Right ventricle myocardium superior (tissue), 1 donor: ENCODE results near the gene RAPGEF6. TPM values are rescaled to one million over a fixed set of nuclear protein-coding genes. Genes with fewer than 3 reads are reported as not detected.

Experiments used
- ATAC-seq: fragments of 200-7000 bp; cut with Tn5 transposase; one replicate; pipeline ENCODE4 v1.9.1; 2020; ENCODE audit warnings: mild to moderate bottlenecking; ENCODE audit not compliant: poor library complexity
- DNase-seq: peaks from one replicate; pipeline ENCODE4 v3.0.0-alpha.2; 2020
- intact Hi-C: fragments of 100-400 bp; cut with DNase I; formaldehyde crosslinking; loops from one replicate; pipeline ENCODE4 v1.11.2; 2022
- total RNA-seq: library from RNA; stranded (reverse); fragmentation: NEBNext Ultra II Directional; extraction: Animal tissue kit (Norgen Biotek cat#: 25700); gene quantifications from one replicate; pipeline ENCODE4 v1.2.1, GENCODE V29; 2021
- donor health status: DM: no; HTN: yes; CAD: no; lungs with severe emphysema.

RAPGEF6 gene
- total RNA-seq, 1 donor from 2014 or later, result 8.2 TPM

DNA sequence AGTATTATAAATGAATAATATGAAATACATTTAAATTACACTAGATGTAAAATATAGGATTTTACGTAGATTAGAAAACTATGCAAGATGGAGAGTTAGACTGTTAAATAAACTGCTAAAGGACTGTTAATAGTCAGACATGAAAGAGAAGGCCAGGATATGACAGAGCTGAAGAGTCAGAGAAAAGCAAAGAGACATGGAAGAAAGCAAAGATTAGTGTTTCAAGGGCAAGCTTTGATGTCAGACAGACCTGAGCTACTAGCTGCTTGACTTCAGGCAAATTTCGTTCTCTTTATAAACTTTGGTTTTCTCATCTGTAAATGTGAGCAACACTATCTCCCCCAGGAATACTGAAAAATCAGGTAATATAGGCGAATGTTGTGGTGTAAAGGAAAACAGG lies 161.3 kb downstream of the RAPGEF6 start:
- ATAC-seq (no peak), DNase-seq (no peak)
- intact Hi-C loops, result no loop called here

DNA sequence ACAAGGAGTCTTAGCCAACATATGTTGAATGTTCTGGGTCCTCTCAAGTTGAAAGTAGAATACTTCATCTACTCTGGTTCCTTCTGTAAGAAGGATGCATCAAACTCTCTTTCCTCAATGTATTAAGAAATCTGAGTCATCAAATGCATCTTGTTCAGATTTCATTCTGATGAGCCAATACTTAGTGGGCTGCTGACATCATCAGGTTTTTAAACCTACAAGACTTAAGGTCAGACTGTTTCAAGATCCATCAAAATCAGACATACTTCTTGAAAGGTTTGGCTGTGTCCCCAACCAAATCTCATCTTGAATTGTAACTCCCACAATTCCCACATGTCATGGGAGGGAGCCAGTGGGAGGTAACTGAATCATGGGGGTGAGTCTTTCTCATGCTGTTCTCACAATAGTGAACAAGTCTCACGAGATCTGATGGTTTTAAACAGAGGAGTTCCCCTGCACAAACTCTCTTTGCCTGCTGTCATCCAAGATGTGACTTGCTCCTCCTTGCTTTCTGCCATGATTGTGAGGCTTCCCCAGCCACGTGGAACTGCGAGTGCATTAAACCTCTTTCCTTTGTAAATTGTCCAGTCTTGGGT lies 168.8 kb downstream of the RAPGEF6 start:
- no peak for DNase-seq
- no peak for ATAC-seq
- intact Hi-C loops, result no loop called here

DNA sequence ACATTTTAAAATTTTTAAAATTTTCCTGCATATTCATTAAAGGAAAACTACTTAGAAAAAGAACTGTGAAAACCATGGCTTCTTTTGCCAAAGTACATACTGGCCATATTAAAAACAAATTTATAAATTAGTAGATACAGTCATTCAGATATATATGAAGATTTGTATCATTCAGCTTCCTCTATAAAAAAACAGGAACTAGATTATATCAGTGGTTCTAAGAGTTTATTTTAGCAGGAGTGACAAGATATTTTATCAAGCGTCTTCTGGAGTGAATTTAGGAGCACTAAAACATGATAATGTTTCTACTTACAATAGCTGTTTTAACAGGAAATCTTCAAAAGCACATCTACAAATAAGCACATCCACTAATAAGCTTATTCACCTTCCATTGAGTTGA lies 171.4 kb downstream of the RAPGEF6 start:
- DNase-seq, result no peak
- intact Hi-C loops, result no loop called here
- no peak for ATAC-seq

DNA sequence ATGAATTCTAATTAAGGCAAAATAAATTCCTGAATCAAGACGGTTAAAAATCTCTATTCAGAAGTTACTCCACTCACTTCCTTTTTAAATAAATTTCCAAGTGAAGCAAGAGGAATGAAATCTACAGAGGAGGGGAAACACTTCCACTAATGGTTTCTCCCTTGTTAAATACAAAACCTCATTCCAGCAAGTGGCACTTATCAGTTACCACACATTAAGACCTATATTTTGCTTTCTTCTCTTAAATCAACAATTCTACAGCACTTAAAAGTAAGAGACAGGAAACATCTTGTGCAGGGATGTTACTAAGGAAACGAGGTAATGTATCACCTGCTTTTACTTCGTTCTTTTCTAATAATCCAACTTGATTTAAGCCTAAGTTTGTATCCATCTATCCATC lies 172.6 kb downstream of the RAPGEF6 start:
- DNase-seq (no peak), ATAC-seq (no peak)
- intact Hi-C loops, result no loop called here

DNA sequence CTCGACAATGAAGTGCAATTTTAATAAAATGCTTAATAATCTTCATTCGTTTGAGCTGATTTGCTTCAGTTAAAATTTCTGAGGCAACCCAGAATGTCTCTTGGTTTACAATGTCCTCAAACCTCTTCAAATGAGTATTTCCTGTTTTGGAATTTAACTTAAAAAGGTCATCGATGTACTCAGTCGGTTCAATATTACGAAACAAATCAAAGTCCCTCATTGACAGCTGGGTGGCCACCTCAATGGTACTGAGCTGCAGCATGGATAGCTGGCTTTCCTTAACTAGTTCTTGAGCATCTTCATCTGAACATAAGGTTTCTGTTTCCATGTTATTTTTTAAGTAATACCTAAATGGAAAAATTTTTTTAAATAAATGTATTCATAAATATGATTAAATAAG lies 173.3 kb downstream of the RAPGEF6 start:
- DNase-seq (no peak), ATAC-seq (no peak)
- intact Hi-C loops, result no loop called here

DNA sequence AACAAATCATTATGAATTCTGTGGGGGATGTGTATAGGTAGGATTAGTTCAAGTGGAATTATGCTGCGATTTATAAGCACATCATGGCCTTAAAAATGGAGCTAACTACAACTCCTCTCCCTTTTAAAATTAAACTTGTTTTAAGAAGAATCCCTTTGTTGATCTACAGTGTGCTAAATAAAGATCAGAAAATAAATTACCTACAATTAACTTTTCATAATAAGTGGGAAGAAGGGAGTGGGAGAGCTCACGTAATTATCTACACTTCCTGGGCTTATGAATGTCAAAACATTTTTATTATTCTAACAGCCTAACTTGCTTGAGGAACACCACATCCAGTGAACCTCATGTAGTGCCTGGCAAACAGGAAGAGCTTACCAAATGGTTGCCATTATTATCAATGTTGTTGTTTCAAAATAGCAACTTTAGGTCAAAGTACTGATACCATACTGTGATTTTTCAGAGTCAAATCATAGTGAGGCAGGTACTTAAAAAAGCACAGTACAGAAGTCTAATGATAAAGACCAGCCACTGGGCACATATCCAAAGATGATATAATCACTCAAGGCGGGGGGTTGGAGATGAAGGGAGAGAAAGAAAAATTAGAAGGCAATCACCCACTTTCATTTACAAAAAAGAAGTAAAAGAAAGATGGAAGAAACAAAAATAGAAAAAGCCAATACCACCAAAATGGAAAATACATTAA lies 174.0 kb downstream of the RAPGEF6 start:
- DNase-seq (no peak), ATAC-seq (no peak)
- intact Hi-C loops, result no loop called here

DNA sequence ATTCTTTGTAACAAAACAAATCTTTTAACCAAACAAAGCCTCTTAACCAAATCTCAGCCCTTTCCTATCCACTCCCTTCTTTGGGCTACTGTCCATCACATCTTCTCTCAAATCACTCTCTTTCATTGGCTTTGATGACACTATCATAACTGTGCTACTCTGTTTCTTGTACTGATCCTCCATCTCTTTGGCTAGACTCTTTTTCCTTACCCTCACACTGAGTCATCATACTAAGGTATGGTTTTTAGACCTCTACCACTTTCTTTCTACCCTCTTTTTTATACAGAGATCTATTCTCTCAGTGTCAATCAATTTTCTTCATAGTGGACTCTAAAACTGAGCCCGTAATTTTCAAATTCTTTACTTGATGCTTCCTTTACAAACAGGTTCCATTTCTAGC lies 174.9 kb downstream of the RAPGEF6 start:
- ATAC-seq, result no peak
- intact Hi-C loops, result no loop called here
- no peak for DNase-seq

DNA sequence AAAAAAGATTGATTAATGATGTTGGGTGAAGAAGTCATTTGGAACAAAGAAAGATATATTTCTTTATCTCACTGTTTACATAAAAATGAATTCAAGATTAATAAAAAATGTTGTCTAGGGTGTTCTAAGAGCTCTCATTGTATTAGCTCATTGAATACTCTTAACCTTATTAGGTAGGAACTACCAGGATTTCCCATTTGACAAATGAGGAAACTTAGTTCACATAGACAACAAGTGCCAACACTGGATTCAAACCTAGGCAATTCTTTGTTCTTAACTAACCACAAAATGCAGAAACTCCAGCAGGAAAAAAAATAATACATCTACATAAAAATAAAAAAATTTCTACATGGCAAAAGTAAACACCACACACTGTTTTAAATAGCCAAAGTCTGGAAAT lies 175.8 kb downstream of the RAPGEF6 start:
- no peak for DNase-seq
- intact Hi-C loops, result no loop called here
- ATAC-seq, result no peak

DNA sequence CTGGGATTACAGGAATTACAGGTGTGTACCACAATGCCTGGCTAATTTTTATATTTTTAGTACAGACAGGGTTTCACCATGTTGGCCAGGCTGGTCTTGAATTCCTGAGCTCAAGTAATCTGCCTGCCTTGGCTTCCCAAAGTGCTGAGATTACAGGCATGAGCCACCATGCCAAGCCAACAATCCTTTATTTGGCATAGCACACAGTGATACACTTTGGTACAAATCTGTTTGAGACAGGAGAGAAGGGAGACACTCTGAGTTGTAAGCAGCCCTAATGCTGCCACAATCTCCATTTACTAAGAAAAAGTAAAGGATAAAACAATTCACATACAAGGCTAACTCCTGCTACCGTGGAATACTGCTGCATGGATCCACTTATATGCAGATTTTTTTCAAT lies 177.8 kb downstream of the RAPGEF6 start:
- no peak for DNase-seq

DNA sequence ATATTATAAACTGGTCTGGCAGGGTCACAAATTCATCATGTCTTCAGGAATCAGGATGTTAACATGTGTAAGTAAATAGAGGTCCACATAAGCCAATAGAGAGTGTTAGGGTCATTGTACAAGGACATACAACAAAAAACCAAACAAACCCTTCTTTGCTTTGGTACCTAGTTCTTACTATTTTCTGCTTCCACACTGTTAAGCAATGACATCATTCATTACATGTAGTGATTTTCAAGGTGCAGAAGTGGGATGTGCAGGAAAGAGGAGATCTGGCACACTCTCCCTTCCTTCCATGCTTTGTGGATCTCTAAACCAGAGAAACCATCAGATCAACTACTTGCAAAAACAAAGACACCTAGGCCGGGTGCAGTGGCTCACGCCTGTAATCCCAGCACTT lies 184.1 kb downstream of the RAPGEF6 start:
- no peak for ATAC-seq
- intact Hi-C loops, result no loop called here
- DNase-seq, result no peak

More for the DNA sequence above, 177.8 kb downstream of the RAPGEF6 start:
- intact Hi-C loops, result no loop called here
- peak; percentile 57 for ATAC-seq

DNA sequence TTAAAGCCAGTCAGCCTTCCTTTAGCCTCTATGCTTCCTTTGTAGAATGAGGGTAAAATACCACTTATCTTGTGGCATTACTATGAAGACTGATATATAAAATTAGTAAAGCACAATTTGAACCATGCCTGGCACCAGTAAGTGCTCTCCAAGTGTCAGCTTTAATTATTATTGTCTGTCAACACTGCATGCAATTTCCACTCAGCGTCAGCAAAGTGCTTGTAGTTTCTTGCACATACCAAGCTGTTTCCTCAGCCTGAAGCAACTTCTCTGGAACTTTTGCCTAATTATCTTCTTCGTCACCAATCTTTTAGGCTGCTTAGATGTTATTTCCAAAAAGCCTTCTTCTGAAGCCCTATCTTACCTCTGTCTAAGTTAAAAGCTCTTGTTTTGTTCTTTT lies 193.8 kb downstream of the RAPGEF6 start:
- DNase-seq, result no peak
- intact Hi-C loops, result no loop called here
- peak; percentile 88 for ATAC-seq

DNA sequence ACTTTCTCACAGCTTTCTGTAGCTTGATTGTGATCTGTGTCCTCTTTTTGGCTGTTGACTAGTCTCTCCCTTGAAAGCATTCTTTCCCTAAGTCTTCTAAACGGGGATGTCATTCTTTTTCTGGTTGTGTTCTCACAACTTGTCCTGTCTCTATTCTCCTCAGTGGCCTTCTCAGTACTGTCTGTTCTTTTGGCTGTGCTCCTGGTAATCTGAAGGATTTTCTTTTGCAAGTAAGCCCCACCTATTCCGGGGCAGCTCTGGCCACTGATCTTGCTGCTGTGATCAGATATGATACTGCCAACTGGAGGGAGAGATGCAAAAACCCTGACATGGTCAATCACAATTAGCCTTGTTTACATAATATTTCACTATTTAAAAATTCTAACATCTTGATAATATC lies 198.9 kb downstream of the RAPGEF6 start:
- DNase-seq, result no peak
- peak; percentile 55 for ATAC-seq
- intact Hi-C loops, result no loop called here

DNA sequence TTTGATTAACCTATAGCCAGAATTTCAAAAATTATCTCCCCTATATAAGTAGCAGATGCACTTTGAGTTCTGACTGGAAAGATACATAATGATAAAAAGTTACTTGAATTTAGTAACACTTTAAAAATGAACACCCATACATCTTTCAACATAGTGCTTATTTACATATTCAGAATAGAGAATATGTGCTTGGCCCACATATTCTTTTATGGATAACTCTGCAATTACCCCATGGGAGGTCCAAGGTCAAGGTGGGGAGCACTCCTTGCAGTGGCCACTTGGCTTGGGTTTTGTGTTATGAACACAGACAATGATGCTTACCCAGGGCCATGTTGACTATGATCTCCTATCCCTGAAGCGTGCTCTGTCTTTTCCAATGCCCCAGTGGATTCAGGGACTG lies 201.9 kb downstream of the RAPGEF6 start:
- no peak for DNase-seq
- ATAC-seq, result no peak
- intact Hi-C loops, result no loop called here

DNA sequence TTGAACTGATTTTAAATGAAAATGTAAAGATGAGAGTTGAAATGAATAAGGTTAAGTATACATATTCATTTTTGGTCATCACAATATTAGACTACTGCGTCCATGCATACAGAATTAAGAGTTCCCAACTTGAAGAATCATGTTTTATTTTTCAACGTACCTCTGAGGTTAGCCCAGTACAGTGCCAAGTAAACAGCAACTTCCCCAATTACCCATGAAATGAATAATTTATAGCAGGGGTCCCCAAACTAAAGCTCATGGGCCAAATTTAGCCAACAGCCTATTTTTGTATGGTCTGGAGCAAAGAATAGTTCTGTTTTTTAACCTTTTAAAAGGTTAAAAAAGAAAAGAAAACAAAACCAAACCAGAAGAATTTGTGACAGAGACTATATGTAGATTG lies 203.2 kb downstream of the RAPGEF6 start:
- ATAC-seq (no peak), DNase-seq (no peak)
- intact Hi-C loops, result no loop called here

DNA sequence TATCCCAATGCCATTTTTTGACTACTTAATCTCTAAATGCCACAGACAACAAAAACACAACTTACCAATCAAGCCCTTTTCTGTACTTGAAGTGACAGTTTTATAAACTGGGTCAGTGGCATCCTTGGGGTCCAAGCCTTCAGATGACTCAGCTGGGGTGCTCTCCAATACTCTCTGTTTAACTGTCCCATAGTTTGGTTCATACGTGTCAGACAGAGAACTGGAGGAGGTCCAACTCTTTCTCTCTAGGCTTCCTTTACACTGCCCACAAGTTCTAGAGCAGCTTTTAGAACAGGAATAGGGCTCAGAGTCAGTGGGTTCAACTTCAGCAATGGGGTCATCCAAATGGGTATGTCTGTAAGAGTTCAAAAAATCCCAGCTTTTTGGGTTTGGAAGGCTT lies 204.2 kb downstream of the RAPGEF6 start:
- ATAC-seq (no peak), DNase-seq (no peak)
- intact Hi-C loops, result no loop called here

DNA sequence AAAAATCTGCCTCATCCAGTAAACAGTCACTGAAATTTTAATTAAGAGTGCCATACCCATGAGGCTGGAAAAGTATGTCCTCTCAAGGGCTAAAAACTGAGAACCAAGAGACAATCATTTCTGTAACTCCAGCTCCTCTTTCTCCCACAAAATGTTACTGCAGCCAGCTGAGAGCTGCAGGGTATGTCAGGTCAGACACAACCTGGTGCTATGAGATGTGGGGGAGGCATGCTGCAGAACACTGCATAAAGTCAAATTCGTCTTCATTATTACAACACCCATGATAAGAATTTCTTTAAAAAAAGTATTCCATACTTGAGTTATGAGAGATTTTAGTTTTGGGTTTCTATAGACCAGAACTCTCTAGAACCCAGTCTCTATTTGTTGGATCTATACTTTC lies 209.0 kb downstream of the RAPGEF6 start:
- intact Hi-C loops, result no loop called here
- no peak for ATAC-seq
- no peak for DNase-seq

DNA sequence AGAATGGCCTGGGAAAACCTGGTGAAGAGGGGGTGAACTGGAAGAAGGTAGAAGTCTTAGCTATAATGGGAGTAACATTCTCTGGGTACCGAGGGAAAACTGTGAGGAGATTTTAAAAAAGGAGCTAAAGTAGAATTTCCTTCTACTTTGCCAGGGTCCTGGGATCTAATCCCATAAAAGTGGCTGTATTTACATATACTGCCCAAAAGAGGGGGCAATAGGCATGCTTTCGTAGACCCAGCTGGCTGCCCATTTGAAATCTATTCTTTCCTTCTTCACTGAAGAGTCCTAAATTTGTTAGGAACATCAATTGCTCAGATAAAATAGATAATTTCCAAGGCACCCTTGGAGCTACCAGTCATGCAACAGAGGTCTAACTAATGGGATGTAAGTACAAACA lies 212.0 kb downstream of the RAPGEF6 start:
- ATAC-seq, result peak; percentile 58
- intact Hi-C loops, result no loop called here
- no peak for DNase-seq

DNA sequence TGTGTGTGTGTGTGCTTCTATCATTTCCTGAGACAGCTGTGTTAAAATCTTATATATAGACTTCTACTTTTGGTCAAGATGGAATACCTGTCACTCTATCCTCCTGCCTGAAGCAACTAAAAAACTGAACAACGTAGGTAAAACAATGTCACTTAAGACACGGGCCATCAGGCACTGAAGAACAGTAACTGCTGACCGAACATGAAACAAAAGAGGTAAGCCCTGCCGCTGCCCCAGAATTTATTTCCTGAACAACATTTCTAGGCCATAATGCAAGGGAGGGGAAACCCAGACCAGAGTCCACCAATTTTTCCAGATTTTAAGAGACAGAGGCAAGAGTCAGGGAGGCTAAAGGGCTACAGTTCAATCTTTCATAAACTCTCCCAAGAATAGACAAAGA lies 215.2 kb downstream of the RAPGEF6 start:
- intact Hi-C loops, result no loop called here
- ATAC-seq, result no peak
- DNase-seq, result no peak

DNA sequence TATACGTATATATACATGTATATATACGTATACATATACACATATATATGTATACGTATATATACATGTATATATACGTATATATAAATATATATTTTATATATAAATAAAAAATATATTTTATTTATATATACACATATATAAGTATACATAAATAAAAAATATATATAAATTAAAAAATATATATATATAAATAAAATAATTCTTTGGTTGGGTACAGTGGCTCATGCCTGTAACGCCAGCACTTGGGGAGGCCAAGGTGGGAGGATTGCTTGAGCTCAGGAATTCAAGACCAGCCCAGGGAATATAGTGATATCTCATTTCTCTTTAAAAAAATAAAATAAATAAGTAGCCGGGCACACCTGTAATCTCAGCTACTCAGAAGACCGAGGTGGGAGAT lies 216.2 kb downstream of the RAPGEF6 start:
- intact Hi-C loops, result no loop called here
- ATAC-seq, result no peak
- no peak for DNase-seq

DNA sequence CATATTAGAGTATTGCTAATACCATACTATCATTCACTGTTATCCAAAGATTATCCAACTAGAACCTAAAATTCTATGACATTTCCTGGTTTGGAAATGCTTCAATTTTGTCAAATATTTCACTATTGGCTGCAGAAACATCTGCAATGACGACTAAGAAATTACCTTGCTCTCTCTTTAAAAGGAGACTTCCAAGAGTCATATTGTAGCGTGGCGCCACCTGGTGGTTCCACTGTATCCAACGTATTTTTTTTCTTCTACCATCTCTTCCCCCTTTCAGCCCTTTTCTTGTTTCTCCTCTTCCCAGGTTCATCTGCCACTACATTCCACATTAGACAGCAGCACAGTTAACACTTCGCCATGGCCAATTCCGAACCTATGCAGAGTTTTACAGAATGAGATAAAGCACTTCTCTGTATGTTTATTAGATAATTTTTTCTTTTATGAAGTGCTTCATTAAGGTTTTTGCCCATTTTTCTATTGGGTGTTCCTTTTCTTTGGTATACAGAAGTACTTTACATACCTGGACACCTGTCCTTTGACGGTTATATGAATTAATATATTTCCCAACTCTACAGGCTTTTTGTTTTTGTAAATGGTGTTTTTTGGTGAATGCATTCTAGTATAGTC lies 217.7 kb downstream of the RAPGEF6 start:
- intact Hi-C loops, result no loop called here
- peak; percentile 68 for ATAC-seq
- DNase-seq, result peak; percentile 81
